Measurements from ENCODE around the gene SH2D3A. TPM values are rescaled to one million over a fixed set of nuclear protein-coding genes. Genes with fewer than 3 reads are reported as not detected.
"Not testable (repeated sequence)": the region's sequence is repeated elsewhere in the genome, so short reads cannot be mapped to it uniquely, and the experiment has no call there.

The SH2D3A gene
- total RNA-seq, 4 donors from 2014 or later: 14.1 to 27.4 (median 20.7) TPM

GRCh38 chr19:6767081-6767356, 216 bp downstream of the SH2D3A start:
- peak overlapping the region in 2 of 3 donors; percentile 32 to 39 for H3K4me3 ChIP-seq (replicated peaks in 1 of 3)
- intact Hi-C loops (cut with DNase I): no loop called here
- 2% methylated on average over 3 to 15 of the region's 15 CpGs for WGBS, 2 donors
- DNase-seq: no peak
- H3K27ac ChIP-seq: peak overlapping the region; percentile 21 to 88 (median 81)
- peaks cover 16 to 21% of the 10 kb centered on the region in 2 donors for H3K4me1 ChIP-seq
- no peaks in the 10 kb centered on the region for H3K27me3 ChIP-seq
- H3K9me3 ChIP-seq: no peaks in the 10 kb centered on the region
- TF ChIP-seq CTCF (IDR thresholded peaks at IDR 0.05) (no peak), POLR2A (IDR thresholded peaks at IDR 0.05) (no peak)
- H3K36me3 ChIP-seq: no peaks in the 10 kb centered on the region

- intact Hi-C loops (cut with DNase I): no loop called here
- Histone ChIP-seq H3K36me3 (no peaks in the 10 kb centered on the region), H3K9me3 (no peaks in the 10 kb centered on the region), H3K27ac (peak overlapping the region; percentile 21 to 88 (median 81)), H3K4me3 (replicated peaks in 1 of 3) (peak overlapping the region in 2 of 3 donors; percentile 32 to 39), H3K27me3 (no peaks in the 10 kb centered on the region), H3K4me1 (peaks cover 16 to 21% of the 10 kb centered on the region in 2 donors)
- DNase-seq: no peak
- TF ChIP-seq POLR2A (IDR thresholded peaks at IDR 0.05) (no peak), CTCF (IDR thresholded peaks at IDR 0.05) (peak in 1 of 6 experiments; percentile 13)
- 17 to 20% methylated on average over 16 of the region's 16 CpGs for WGBS, 2 donors
Measured at GRCh38 chr19:6766357-6767080, 716 bp downstream of the SH2D3A start.

- peak overlapping the region; percentile 49 to 88 (median 81) for H3K27ac ChIP-seq
- peaks cover 16 to 21% of the 10 kb centered on the region in 2 donors for H3K4me1 ChIP-seq
- no peaks in the 10 kb centered on the region for H3K27me3 ChIP-seq
- TF ChIP-seq POLR2A (IDR thresholded peaks at IDR 0.05) (peak; percentile 8 to 87), CTCF (IDR thresholded peaks at IDR 0.05) (no peak)
- no peaks in the 10 kb centered on the region for H3K36me3 ChIP-seq
- WGBS, 2 donors: 20 to 36% methylated on average over 8 of the region's 8 CpGs
- H3K9me3 ChIP-seq: no peaks in the 10 kb centered on the region
- intact Hi-C loops (cut with DNase I): no loop called here
- peak overlapping the region in 1 of 3 donors; percentile 39 for H3K4me3 ChIP-seq (replicated peaks in 1 of 3)
- DNase-seq: peak; percentile 98
Measured at GRCh38 chr19:6765738-6766356, 1.4 kb downstream of the SH2D3A start.

- H3K27ac ChIP-seq: not testable (repeated sequence)
- H3K4me1 ChIP-seq: peaks cover 10 to 15% of the 10 kb centered on the region in 2 donors
Measured at GRCh38 chr19:6762253-6762797, 4.9 kb downstream of the SH2D3A start.

GRCh38 chr19:6761053-6761676, 6.1 kb downstream of the SH2D3A start:
- Histone ChIP-seq H3K9me3 (no peaks in the 10 kb centered on the region), H3K27me3 (no peaks in the 10 kb centered on the region), H3K36me3 (peaks cover 0 to 2% of the 10 kb centered on the region in 2 donors), H3K27ac (no peak overlapping the region), H3K4me1 (peaks cover 5 to 8% of the 10 kb centered on the region in 2 donors), H3K4me3 (replicated peaks in 1 of 3) (no peak overlapping the region)
- 93 to 94% methylated on average over 4 of the region's 4 CpGs for WGBS, 2 donors
- DNase-seq: no peak
- intact Hi-C loops (cut with DNase I): no loop called here
- TF ChIP-seq CTCF (IDR thresholded peaks at IDR 0.05) (no peak), POLR2A (IDR thresholded peaks at IDR 0.05) (no peak)

More at GRCh38 chr19:6762253-6762797, 4.9 kb downstream of the SH2D3A start:
- H3K9me3 ChIP-seq; H3K4me3 ChIP-seq (replicated peaks in 1 of 3); intact Hi-C loops (cut with DNase I); H3K27me3 ChIP-seq; DNase-seq; H3K36me3 ChIP-seq: not testable (repeated sequence)
- 90 to 94% methylated on average over 8 of the region's 8 CpGs for WGBS, 2 donors

Data from thyroid gland (tissue), 4 donors.